ENCODE measurements around the gene TMEM245.
"Not testable (repeated sequence)": the region's sequence is repeated elsewhere in the genome, so short reads cannot be mapped to it uniquely, and the experiment has no call there.

Gene TMEM245

DNA sequence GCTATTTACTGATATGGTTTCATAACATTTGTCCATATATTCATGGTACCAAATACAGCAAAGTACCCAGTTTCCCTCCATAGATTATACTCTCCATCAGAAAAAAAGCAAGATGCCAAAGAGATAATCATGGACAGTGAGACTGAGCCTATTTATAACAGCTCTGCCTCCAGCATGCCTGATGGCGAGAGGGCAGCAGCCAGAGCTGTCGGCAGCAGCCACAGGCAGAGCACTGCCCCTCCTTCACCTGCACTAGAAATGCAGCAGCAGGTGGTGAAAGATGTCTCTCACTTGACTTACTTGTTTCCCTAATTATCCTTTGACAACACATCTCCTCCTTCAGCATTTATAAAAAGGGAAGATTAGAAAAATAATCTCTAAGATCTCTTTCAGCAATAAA is 138.9 kb downstream of the TMEM245 start:
- no peak for FAIRE-seq

DNA sequence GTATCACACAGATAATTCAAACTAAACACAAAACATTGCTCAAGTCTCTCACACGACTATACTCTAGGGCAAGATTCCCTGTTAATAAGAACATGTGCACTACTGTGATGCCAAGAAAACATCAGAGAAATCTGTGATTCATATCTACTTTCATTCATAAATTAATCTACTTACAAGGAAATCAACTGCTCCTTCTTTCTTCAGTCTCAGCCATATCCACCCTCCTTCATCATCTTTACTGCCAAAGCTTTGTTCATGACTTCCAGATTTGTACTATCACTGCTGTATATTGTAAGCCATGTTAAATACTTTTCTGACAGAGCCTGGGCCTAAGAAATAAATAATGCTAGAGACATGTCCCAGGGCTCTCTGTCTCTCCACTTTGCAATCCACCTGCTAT is 141.5 kb downstream of the TMEM245 start:
- no peak for FAIRE-seq

DNA sequence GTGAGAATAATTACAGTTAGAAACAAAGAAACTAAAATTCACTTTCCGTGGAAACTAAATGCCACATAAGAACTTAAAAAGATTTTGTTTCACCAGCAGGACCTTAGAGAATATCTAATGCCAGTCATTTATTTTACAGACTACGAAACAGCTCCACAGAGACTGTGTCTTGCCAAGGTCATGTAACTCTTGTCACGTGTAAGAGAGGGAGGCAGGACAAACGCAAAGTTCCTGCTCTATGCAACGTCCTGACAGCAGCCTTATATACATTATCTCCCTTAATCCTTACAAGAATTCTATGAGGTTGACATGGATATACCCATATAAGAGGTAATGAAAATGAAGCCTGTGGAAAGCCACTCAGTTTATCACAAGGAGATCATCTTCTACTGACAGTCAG is 145.9 kb downstream of the TMEM245 start:
- FAIRE-seq: no peak

DNA sequence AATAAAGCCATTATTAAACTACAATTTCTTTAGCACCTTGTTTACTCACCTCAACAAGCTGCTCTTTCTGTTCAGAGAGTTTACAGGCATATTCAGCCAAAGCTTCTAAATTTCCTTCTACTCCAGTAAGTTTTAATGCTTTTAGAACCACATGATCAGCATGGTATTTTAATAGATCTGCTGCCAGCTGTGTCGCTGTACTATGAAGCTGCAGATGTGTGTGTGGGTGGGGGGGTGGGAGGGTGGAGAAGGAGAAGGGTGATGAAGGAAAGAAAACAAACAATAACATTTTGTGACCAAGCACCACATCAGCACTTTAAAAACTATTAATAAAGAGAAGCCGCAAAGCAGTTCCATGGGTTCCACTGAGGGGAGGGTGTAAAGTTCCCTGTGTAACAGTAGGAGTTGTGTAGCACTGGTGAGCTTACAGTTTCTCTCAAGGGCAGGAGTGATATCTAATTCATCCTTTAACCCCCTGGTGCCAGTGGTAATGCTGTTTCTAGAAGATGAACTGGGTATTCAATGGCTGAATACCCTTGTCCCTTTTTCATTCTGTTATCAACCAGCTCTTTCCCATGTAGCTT is 147.0 kb downstream of the TMEM245 start:
- no peak for FAIRE-seq

DNA sequence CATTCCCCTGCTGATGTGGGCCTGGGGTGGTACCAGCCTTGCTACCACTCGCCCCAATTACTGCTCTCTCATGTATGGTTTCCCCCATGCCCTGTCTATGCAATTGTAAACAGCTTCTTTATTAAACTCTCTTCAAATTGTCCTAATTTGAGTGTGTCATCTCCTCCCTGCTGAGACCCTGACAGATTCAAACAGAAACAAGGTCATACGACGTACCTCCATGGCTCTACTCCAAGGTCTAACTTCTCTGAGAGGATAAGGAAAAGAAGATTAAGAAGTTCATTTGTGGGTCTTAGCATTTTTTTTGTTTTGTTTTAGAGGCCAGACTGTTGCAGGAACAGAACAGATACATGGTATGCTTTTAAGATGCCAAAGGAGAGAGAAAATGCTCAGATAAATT is 147.6 kb downstream of the TMEM245 start:
- no peak for FAIRE-seq

DNA sequence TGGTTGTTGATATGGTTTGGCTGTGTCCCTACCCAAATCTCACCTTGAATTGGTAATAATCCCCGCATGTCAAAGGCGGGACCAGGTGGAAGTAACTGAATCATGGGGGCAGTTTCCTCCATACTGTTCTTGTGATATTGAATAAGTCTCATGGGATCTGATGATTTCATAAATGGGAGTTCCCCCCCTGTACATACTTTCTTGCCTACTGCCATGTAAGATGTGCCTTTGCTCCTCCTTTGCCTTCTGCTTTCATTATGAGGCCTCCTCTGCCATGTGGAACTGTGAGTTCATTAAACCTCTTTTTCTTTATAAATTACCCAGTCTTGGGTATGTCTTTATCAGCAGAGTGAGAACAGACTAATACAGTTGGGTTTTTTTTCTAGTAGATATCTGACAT is 148.4 kb downstream of the TMEM245 start:
- FAIRE-seq: not testable (repeated sequence)

DNA sequence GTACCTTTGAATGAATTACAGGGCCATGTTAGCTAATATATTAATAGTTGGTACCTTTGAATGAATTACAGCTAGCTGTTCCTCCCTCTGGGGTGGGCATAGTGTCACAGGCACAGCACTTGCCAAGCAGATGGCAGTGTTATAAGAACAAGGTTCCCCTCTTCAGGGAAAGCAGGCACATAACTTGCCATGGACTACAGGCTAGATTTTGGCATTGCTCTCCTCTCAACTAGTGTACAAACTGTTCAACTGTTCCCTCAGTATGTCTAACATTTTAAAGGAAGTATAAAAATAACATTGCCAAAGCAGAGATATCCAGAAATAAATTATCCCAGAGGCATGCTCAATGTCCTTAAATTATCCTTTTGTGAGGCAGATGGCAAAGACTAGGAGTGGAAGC is 151.8 kb downstream of the TMEM245 start:
- no peak for FAIRE-seq
